Activated CD4-positive, CD25-positive, alpha-beta regulatory T cell treated with anti-CD3 and anti-CD28 coated beads, Interleukin-2, amount 50 U/mL, for 24 hours (primary cell): ENCODE results near the gene TEP1.
A peak's percentile ranks its signal among the peaks of the same experiment; 100 is the strongest.
"Not testable (repeated sequence)": the region's sequence is repeated elsewhere in the genome, so short reads cannot be mapped to it uniquely, and the experiment has no call there.

Experiments
- ATAC-seq, 2 donors: fragments of 150-1000 bp; cut with Tn5 transposase; one replicate each; pipeline ENCODE4 v1.10.0; 2021; ENCODE audit warnings: mild to moderate bottlenecking in 1 of 2, moderate library complexity in 1 of 2

Gene TEP1

GRCh38 chr14:20412876-20413743 is at the start of gene TEP1:
TSS of gene TEP1 (minus strand) at chr14:20413501. CDS start at chr14:20408439, 5,062 bp downstream.
- ATAC-seq = peak; percentile 67 to 83

GRCh38 chr14:20461225-20462141 is 48.2 kb upstream of the TEP1 start, which contains the start of gene PIP4P1:
TSS of gene PIP4P1 (minus strand) at chr14:20461434. CDS start at chr14:20461325, 109 bp downstream.
- peak; percentile 96 to 97 for ATAC-seq

GRCh38 chr14:20460458-20461224 is 47.3 kb upstream of the TEP1 start:
- ATAC-seq = peak; percentile 0 to 2

- ATAC-seq = no peak
These were observed 44.9 kb upstream of the TEP1 start for GRCh38 chr14:20458031-20458789.

- ATAC-seq = no peak
These were observed 43.7 kb upstream of the TEP1 start for GRCh38 chr14:20456971-20457370.

- ATAC-seq = peak; percentile 71 to 72
These were observed 42.3 kb upstream of the TEP1 start for GRCh38 chr14:20455355-20456300.

GRCh38 chr14:20454516-20455354 is 41.4 kb upstream of the TEP1 start, which contains the start of the genes APEX1 and OSGEP:
TSS of gene APEX1 (plus strand) at chr14:20455226. CDS start at chr14:20455646, 420 bp downstream.
TSS of gene OSGEP (minus strand) at chr14:20454812. CDS start at chr14:20454683, 129 bp downstream.
- peak; percentile 84 to 87 for ATAC-seq

GRCh38 chr14:20452831-20453230 is 39.5 kb upstream of the TEP1 start:
- not testable (repeated sequence) for ATAC-seq

GRCh38 chr14:20446889-20447288 is 33.6 kb upstream of the TEP1 start:
- ATAC-seq = no peak

GRCh38 chr14:20443650-20444049 is 30.3 kb upstream of the TEP1 start:
- not testable (repeated sequence) for ATAC-seq

GRCh38 chr14:20441461-20441860 is 28.2 kb upstream of the TEP1 start:
- ATAC-seq = no peak

GRCh38 chr14:20440882-20441281 is 27.6 kb upstream of the TEP1 start:
- peak; percentile 75 to 83 for ATAC-seq

- peak in 1 of 2 donors; percentile 14 for ATAC-seq
These were observed 27.2 kb upstream of the TEP1 start for GRCh38 chr14:20440465-20440864.

- no peak for ATAC-seq
These were observed 25.4 kb upstream of the TEP1 start for GRCh38 chr14:20438664-20439063.

- no peak for ATAC-seq
These were observed 23.1 kb upstream of the TEP1 start for GRCh38 chr14:20436363-20436755.

- no peak for ATAC-seq
These were observed 22.5 kb upstream of the TEP1 start, which contains the start of gene KLHL33 for GRCh38 chr14:20435582-20436362. TSS of gene KLHL33 (minus strand) at chr14:20436166. CDS start at chr14:20435811, 355 bp downstream.

- no peak for ATAC-seq
These were observed 21.6 kb upstream of the TEP1 start for GRCh38 chr14:20434701-20435581.
